Esophagus squamous epithelium (tissue), 5 donors: Measurements from ENCODE around the gene NCKAP1. TPM values are rescaled to one million over a fixed set of nuclear protein-coding genes. Genes with fewer than 3 reads are reported as not detected.
"Not testable (repeated sequence)": the region's sequence is repeated elsewhere in the genome, so short reads cannot be mapped to it uniquely, and the experiment has no call there.

ENCODE experiments used
- DNase-seq: peaks from one replicate; lab custom pipeline; 2025; lab: John Stamatoyannopoulos, UW
- H3K27ac ChIP-seq, 4 donors: fragments of 200-600 bp; sonication (generic); one replicate each; pipeline ENCODE4 v1.5.1; 2016 to 2019; ENCODE audit warnings: mild to moderate bottlenecking in 1 of 4
- H3K27me3 ChIP-seq, 4 donors: fragments of 200-600 bp; sonication (generic); 1 replicate in 3 of 4; 2 replicates in 1 of 4; pipeline versions ENCODE4 v1.5.1 to v1.6.0; 2017 to 2021; ENCODE audit warnings: antibody characterized with exemption in 1 of 4
- H3K36me3 ChIP-seq, 3 donors: fragments of 200-600 bp; sonication (generic); one replicate each; pipeline ENCODE4 v1.5.1; 2016 to 2019
- H3K4me1 ChIP-seq, 3 donors: fragments of 200-600 bp; sonication (generic); one replicate each; pipeline ENCODE4 v1.5.1; 2017 to 2019
- H3K4me3 ChIP-seq, 4 donors: fragments of 200-600 bp; sonication (generic); 1 replicate in 3 of 4; 2 replicates in 1 of 4; pipeline ENCODE4 v1.5.1; 2016 to 2019; ENCODE audit warnings: mild to moderate bottlenecking in 2 of 4, moderate library complexity in 1 of 4
- H3K9me3 ChIP-seq, 3 donors: fragments of 200-600 bp; sonication (generic); one replicate each; pipeline ENCODE4 v1.5.1; 2016 to 2019
- CTCF ChIP-seq, 6 experiments: fragments of 450-650 bp in 4 of 6; fragments of 200-600 bp in 2 of 6; sonication (generic) in 2 of 6; IDR thresholded peaks; one replicate each; pipeline ENCODE4 v1.5.1; 2016 to 2019; ENCODE audit warnings: antibody characterized with exemption in 6 of 6, mild to moderate bottlenecking in 4 of 6, moderate library complexity in 4 of 6
- POLR2A ChIP-seq, 4 donors: fragments of 450-650 bp; IDR thresholded peaks; one replicate each; pipeline ENCODE4 v1.6.1; 2017; ENCODE audit warnings: antibody characterized with exemption in 4 of 4, mild to moderate bottlenecking in 4 of 4, moderate library complexity in 3 of 4
- WGBS, 2 donors: methylation state at CpG; one replicate each; pipeline ENCODE4 v1.1.5; 2018; 5-methylcytosine and 5-hydroxymethylcytosine counted together
- intact Hi-C: fragments of 100-400 bp; cut with DNase I; formaldehyde crosslinking; loops from one replicate; pipeline ENCODE4 v1.15.0; 2022
- total RNA-seq, 4 donors: library from RNA; depleted of rRNA; stranded (reverse); fragments of >200 nt; gene quantifications; one replicate each; pipeline ENCODE4 v1.1.0, GENCODE V29; 2016
- donor health status: DM: yes; HTN: yes; CAD: no.

The NCKAP1 gene
- total RNA-seq, 4 donors from 2014 or later: 85.9 to 163 (median 117) TPM

- intact Hi-C loops: no loop called here
- Histone ChIP-seq H3K4me1 (no peaks in the 10 kb centered on the region), H3K36me3 (peaks cover 0 to 67% (median 6%) of the 10 kb centered on the region in 3 donors), H3K4me3 (no peak overlapping the region), H3K9me3 (no peaks in the 10 kb centered on the region), H3K27me3 (no peaks in the 10 kb centered on the region), H3K27ac (no peak overlapping the region)
- no peak for DNase-seq
- TF ChIP-seq CTCF (IDR thresholded peaks at IDR 0.05): no peak
- TF ChIP-seq POLR2A (IDR thresholded peaks at IDR 0.05): no peak
- 86 to 90% methylated on average over 3 of the region's 3 CpGs for WGBS, 2 donors
These were observed 38.8 kb downstream of the NCKAP1 start for GRCh38 chr2:182999348-183000028.

- no peak overlapping the region for H3K4me3 ChIP-seq
- WGBS, 2 donors: 93 to 96% methylated on average over 8 to 10 of the region's 13 CpGs
- H3K27me3 ChIP-seq: no peaks in the 10 kb centered on the region
- DNase-seq: no peak
- no peaks in the 10 kb centered on the region for H3K9me3 ChIP-seq
- intact Hi-C loops: no loop called here
- TF ChIP-seq CTCF (IDR thresholded peaks at IDR 0.05) (no peak), POLR2A (IDR thresholded peaks at IDR 0.05) (no peak)
- no peak overlapping the region for H3K27ac ChIP-seq
- no peaks in the 10 kb centered on the region for H3K4me1 ChIP-seq
- H3K36me3 ChIP-seq: peaks cover 4 to 87% (median 7%) of the 10 kb centered on the region in 3 donors
These were observed 43.9 kb downstream of the NCKAP1 start for GRCh38 chr2:182994228-182994912.

GRCh38 chr2:182982941-182983340, 55.3 kb downstream of the NCKAP1 start:
- Histone ChIP-seq H3K4me1 (no peaks in the 10 kb centered on the region), H3K27ac (no peak overlapping the region), H3K9me3 (no peaks in the 10 kb centered on the region), H3K36me3 (peaks cover 0 to 94% (median 4%) of the 10 kb centered on the region in 3 donors), H3K4me3 (no peak overlapping the region), H3K27me3 (no peaks in the 10 kb centered on the region)
- 43 to 51% methylated on average over 2 of the region's 2 CpGs for WGBS, 2 donors
- intact Hi-C loops: no loop called here
- TF ChIP-seq POLR2A (IDR thresholded peaks at IDR 0.05) (no peak), CTCF (IDR thresholded peaks at IDR 0.05) (no peak)
- DNase-seq: no peak

- DNase-seq, intact Hi-C loops, H3K4me3 ChIP-seq, H3K4me1 ChIP-seq, H3K9me3 ChIP-seq, H3K27ac ChIP-seq, H3K27me3 ChIP-seq: not testable (repeated sequence)
- WGBS, 2 donors: 80% methylated on average over 4 of the region's 4 CpGs
- H3K36me3 ChIP-seq: peaks cover 0 to 94% (median 5%) of the 10 kb centered on the region in 3 donors
These were observed 56.8 kb downstream of the NCKAP1 start for GRCh38 chr2:182981475-182981874.

- WGBS, 2 donors: 100% methylated on average over 1 of the region's 1 CpG
These were observed 57.6 kb downstream of the NCKAP1 start for GRCh38 chr2:182980652-182981051.

More at GRCh38 chr2:182980652-182981051, 57.6 kb downstream of the NCKAP1 start:
- H3K27ac ChIP-seq: no peak overlapping the region
- H3K27me3 ChIP-seq: no peaks in the 10 kb centered on the region
- H3K9me3 ChIP-seq: no peaks in the 10 kb centered on the region
- no peaks in the 10 kb centered on the region for H3K4me1 ChIP-seq
- DNase-seq: no peak
- H3K4me3 ChIP-seq: no peak overlapping the region
- intact Hi-C loops: no loop called here
- H3K36me3 ChIP-seq: peaks cover 0 to 95% (median 5%) of the 10 kb centered on the region in 3 donors
- TF ChIP-seq POLR2A (IDR thresholded peaks at IDR 0.05): no peak
- no peak for TF ChIP-seq CTCF (IDR thresholded peaks at IDR 0.05)
